PFSK-1 (cell line): ENCODE data around the gene ATG3.

Experiments
- POLR2AphosphoS5 ChIP-seq: IDR thresholded peaks from 2 replicates; pipeline ENCODE4 v1.6.1; 2012; ENCODE audit warnings: low read depth, mild to moderate bottlenecking, control low read depth, low read length, moderate library complexity
- SIN3A ChIP-seq: IDR thresholded peaks from 2 replicates; pipeline ENCODE4 v1.6.1; 2012; ENCODE audit warnings: mild to moderate bottlenecking, low read length, moderate library complexity, borderline replicate concordance; ENCODE audit not compliant: insufficient read depth
- TF ChIP-seq, protein P1 (sequence below), 2 experiments: IDR thresholded peaks; 2 replicates each; pipeline versions ENCODE4 v1.6.1 to v1.8.0; 2011 to 2012; ENCODE audit warnings: low read depth in 2 of 2, low read length in 2 of 2, control low read depth in 1 of 2, inconsistent platforms in 1 of 2, mild to moderate bottlenecking in 1 of 2, moderate library complexity in 1 of 2; ENCODE audit not compliant: insufficient read depth in 1 of 2

DNA sequence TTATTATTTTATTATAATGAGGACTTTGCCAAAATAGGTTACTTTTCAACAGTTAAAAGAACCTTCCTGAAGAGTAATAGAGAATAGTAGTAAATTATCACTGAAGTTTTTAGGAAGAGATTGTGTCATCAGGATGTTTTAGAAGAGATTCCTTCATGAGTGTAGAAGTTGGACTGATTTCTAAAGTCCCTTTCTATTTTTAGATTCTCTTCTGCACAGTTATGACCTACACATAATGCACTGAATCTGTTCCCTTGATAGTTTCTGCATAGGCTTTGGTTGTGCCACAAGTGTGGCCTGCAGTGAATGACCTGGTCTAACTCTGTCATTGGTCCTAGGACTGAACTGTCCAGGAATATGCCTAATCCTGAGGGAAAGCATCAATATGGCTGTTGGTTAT lies 24.0 kb upstream of the ATG3 start:
- TF ChIP-seq POLR2AphosphoS5 (no peak), SIN3A (no peak)
- TF ChIP-seq, protein P1, sequence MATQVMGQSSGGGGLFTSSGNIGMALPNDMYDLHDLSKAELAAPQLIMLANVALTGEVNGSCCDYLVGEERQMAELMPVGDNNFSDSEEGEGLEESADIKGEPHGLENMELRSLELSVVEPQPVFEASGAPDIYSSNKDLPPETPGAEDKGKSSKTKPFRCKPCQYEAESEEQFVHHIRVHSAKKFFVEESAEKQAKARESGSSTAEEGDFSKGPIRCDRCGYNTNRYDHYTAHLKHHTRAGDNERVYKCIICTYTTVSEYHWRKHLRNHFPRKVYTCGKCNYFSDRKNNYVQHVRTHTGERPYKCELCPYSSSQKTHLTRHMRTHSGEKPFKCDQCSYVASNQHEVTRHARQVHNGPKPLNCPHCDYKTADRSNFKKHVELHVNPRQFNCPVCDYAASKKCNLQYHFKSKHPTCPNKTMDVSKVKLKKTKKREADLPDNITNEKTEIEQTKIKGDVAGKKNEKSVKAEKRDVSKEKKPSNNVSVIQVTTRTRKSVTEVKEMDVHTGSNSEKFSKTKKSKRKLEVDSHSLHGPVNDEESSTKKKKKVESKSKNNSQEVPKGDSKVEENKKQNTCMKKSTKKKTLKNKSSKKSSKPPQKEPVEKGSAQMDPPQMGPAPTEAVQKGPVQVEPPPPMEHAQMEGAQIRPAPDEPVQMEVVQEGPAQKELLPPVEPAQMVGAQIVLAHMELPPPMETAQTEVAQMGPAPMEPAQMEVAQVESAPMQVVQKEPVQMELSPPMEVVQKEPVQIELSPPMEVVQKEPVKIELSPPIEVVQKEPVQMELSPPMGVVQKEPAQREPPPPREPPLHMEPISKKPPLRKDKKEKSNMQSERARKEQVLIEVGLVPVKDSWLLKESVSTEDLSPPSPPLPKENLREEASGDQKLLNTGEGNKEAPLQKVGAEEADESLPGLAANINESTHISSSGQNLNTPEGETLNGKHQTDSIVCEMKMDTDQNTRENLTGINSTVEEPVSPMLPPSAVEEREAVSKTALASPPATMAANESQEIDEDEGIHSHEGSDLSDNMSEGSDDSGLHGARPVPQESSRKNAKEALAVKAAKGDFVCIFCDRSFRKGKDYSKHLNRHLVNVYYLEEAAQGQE (IDR thresholded peaks at IDR 0.05; ENCODE audit: insufficient read depth in 1 of 2, low read depth in 2 of 2, low read length in 2 of 2): no peak
